H1 (cell line): ENCODE data around the gene DTWD2. TPM values are rescaled to one million over a fixed set of nuclear protein-coding genes. Genes with fewer than 3 reads are reported as not detected.

ENCODE experiments used
- ATF3 ChIP-seq: IDR thresholded peaks from 2 replicates; pipeline ENCODE4 v1.6.1; 2011; ENCODE audit warnings: low read depth, mild to moderate bottlenecking, low read length; ENCODE audit not compliant: insufficient read depth
- CTCF ChIP-seq, 3 experiments: IDR thresholded peaks; 1 replicate in 2 of 3; 2 replicates in 1 of 3; pipeline versions ENCODE4 v1.5.1 to v1.6.1; 2011; ENCODE audit warnings: low read length in 3 of 3, mild to moderate bottlenecking in 3 of 3, inconsistent platforms in 2 of 3, low read depth in 1 of 3, moderate library complexity in 1 of 3; ENCODE audit not compliant: insufficient read depth in 1 of 3; ENCODE audit errors: control extremely low read depth in 1 of 3
- NRF1 ChIP-seq: IDR thresholded peaks from 2 replicates; pipeline ENCODE4 v1.6.1; 2011; ENCODE audit warnings: mild to moderate bottlenecking, low read depth, low read length, improper control_type of control experiment
- PHF8 ChIP-seq: fragments of 200-600 bp; sonication (generic); conservative IDR thresholded peaks from 2 replicates; pipeline ENCODE4 v1.7.1; 2012; ENCODE audit warnings: low read depth, mild to moderate bottlenecking, inconsistent platforms, low read length, moderate library complexity
- POU5F1 ChIP-seq: IDR thresholded peaks from 2 replicates; pipeline ENCODE4 v1.6.1; 2011; ENCODE audit warnings: low read depth, mild to moderate bottlenecking, low read length, moderate library complexity
- SIRT6 ChIP-seq: IDR thresholded peaks from one replicate; pipeline ENCODE4 v1.7.1; 2012; ENCODE audit warnings: low read length, inconsistent platforms
- SP1 ChIP-seq: IDR thresholded peaks from 2 replicates; pipeline ENCODE4 v1.6.1; 2011; ENCODE audit warnings: low read depth, low read length
- YY1 ChIP-seq: IDR thresholded peaks from 2 replicates; pipeline ENCODE4 v1.6.1; 2011; ENCODE audit warnings: low read depth, mild to moderate bottlenecking, low read length
- polyA plus RNA-seq, 7 experiments: library from polyadenylated mRNA; depleted of rRNA in 3 of 7; stranded (reverse) in 5 of 7; unstranded in 2 of 7; fragments of >200 nt in 5 of 7; fragments of 200-250 nt in 2 of 7; gene quantifications; 1 replicate in 5 of 7; 2 replicates in 1 of 7; 4 replicates in 1 of 7; pipeline versions ENCODE4 v1.2.1 to v1.2.3, GENCODE V29; 2011 to 2013; ENCODE audit warnings: missing spikeins in 2 of 7, mixed read lengths in 2 of 7
- total RNA-seq: library from RNA; stranded (reverse); fragmentation: NEBNext Ultra II Directional; extraction: Animal tissue kit (Norgen Biotek cat#: 25700); gene quantifications from 2 replicates; pipeline ENCODE4 v1.2.1, GENCODE V29; 2021

Gene DTWD2
- total and polyA plus RNA-seq, 2 of the 8 experiments (the other 6 are each of a cell fraction or from before 2014, with no cell fraction given) = 4.3 to 17.1 TPM

- TF ChIP-seq POU5F1 (no peak), SIRT6 (no peak), CTCF (IDR thresholded peaks at IDR 0.05; ENCODE audit: control extremely low read depth in 1 of 3, insufficient read depth in 1 of 3, low read depth in 1 of 3, low read length in 3 of 3) (no peak), ATF3 (no peak), YY1 (no peak), NRF1 (no peak), SP1 (no peak), PHF8 (no peak)
These were observed 43.6 kb upstream of the DTWD2 start (continued) for GRCh38 chr5:119031905-119032304.
